Astrocyte (in vitro differentiated cells and primary cell): ENCODE measurements around the gene NKD1.

ENCODE experiments used
- CTCF ChIP-seq: IDR thresholded peaks from 2 replicates; pipeline ENCODE4 v1.5.1; 2011; ENCODE audit warnings: low read depth, mild to moderate bottlenecking, inconsistent platforms, low read length, moderate library complexity; ENCODE audit not compliant: insufficient read depth
- EZH2 ChIP-seq: IDR thresholded peaks from 2 replicates; pipeline ENCODE4 v1.6.1; 2012; ENCODE audit warnings: mild to moderate bottlenecking, low read length, inconsistent platforms; ENCODE audit not compliant: insufficient read depth

- TF ChIP-seq CTCF (no peak), EZH2 (no peak)
Measured at GRCh38 chr16:50506543-50506937, 41.7 kb upstream of the NKD1 start.
